Transverse colon (tissue), 3 donors: Measurements from ENCODE around the gene SRSF10.
"Not testable (repeated sequence)": the region's sequence is repeated elsewhere in the genome, so short reads cannot be mapped to it uniquely, and the experiment has no call there.

Experiments
- CTCF ChIP-seq, 5 experiments: fragments of 200-600 bp in 3 of 5; fragments of 450-650 bp in 2 of 5; sonication (generic) in 3 of 5; IDR thresholded peaks; 1 replicate in 2 of 5; 2 replicates in 3 of 5; pipeline ENCODE4 v1.5.1; 2016 to 2017; ENCODE audit warnings: antibody characterized with exemption in 5 of 5, inconsistent platforms in 3 of 5, mild to moderate bottlenecking in 2 of 5, moderate library complexity in 1 of 5
- EP300 ChIP-seq: sonication (generic); formaldehyde crosslinking; IDR thresholded peaks from one replicate; pipeline ENCODE4 v1.6.1; 2017; ENCODE audit warnings: antibody characterized with exemption, low read depth
- POLR2A ChIP-seq: fragments of 450-650 bp; IDR thresholded peaks from one replicate; pipeline ENCODE4 v1.6.1; 2016; ENCODE audit warnings: antibody characterized with exemption, mild to moderate bottlenecking, moderate library complexity

- TF ChIP-seq CTCF (IDR thresholded peaks at IDR 0.05); POLR2A; EP300: not testable (repeated sequence)
Observed at GRCh38 chr1:23958040-23958809, 21.9 kb downstream of the SRSF10 start.
